Measurements from ENCODE around the gene ACAA1. TPM values are rescaled to one million over a fixed set of nuclear protein-coding genes. Genes with fewer than 3 reads are reported as not detected.
A peak's percentile ranks its signal among the peaks of the same experiment; 100 is the strongest.

The ACAA1 gene
- total and polyA plus RNA-seq, 2 experiments from 2014 or later: 21.4 to 26.6 TPM

DNA sequence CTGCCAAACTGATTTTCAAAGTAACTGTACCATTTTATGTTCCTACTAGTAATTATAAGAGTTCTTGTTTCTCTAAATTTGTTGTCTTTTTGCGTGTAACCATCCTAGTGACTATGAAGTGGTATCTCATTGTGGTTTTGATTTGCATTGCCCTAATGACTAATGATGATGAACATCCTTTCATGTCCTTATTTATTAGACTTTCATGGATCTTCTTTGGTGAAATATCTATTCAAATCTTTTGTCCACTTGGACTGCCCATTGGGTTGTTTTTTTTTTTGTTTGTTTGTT, 32.0 kb upstream of the ACAA1 start:
- no peak overlapping the region for H3K27ac Mint-ChIP-seq

GRCh38 chr3:38168151-38169026, 31.5 kb upstream of the ACAA1 start:
- H3K4me1 ChIP-seq (ENCODE audit: insufficient read depth): peaks cover 21% of the 10 kb centered on the region
- peaks cover 78% of the 10 kb centered on the region for H3K79me2 ChIP-seq (replicated peaks; ENCODE audit: insufficient read depth)
- 0 out of 3 replicates have a peak, but pooled peaks cover 4% of the 10 kb centered on the region for H3K36me3 Mint-ChIP-seq (ENCODE audit: low read depth)
- H3K9me2 ChIP-seq (ENCODE audit: insufficient read depth): no peaks in the 10 kb centered on the region
- H3K9me3 Mint-ChIP-seq: 0 out of 3 replicates have a peak, but pooled peaks cover 2% of the 10 kb centered on the region
- peaks cover 16% of the 10 kb centered on the region for H3K27me3 Mint-ChIP-seq (ENCODE audit: insufficient read depth, low read depth, poor library complexity)
- H3K36me3 ChIP-seq (ENCODE audit: insufficient read depth): no peaks in the 10 kb centered on the region
- no peak overlapping the region for H3K27ac ChIP-seq (ENCODE audit: low read depth)
- H4K20me1 ChIP-seq (replicated peaks; ENCODE audit: insufficient read depth): peaks cover 56% of the 10 kb centered on the region
- DNase-seq (ENCODE audit: low spot score): no peak
- no peak overlapping the region for H3K4me3 Mint-ChIP-seq
- H3K27me3 ChIP-seq (ENCODE audit: insufficient read depth): no peaks in the 10 kb centered on the region
- peaks cover 29% of the 10 kb centered on the region for H3K4me1 Mint-ChIP-seq
- no peak overlapping the region for H2AFZ ChIP-seq
- H3F3A ChIP-seq (replicated peaks; ENCODE audit: low read depth): no peaks in the 10 kb centered on the region
- TF ChIP-seq STAT1 (IDR thresholded peaks at IDR 0.05; ENCODE audit: unreplicated experiment) (no peak), REST (IDR thresholded peaks at IDR 0.05; ENCODE audit: unreplicated experiment) (no peak)
- H3K4me3 ChIP-seq: no peak overlapping the region
- ATAC-seq: no peak
- H3K27ac Mint-ChIP-seq: no peak overlapping the region
- no peak overlapping the region for H3K4me2 ChIP-seq

More for the DNA sequence above, 32.0 kb upstream of the ACAA1 start:
- H3K27me3 ChIP-seq (ENCODE audit: insufficient read depth): no peaks in the 10 kb centered on the region
- no peaks in the 10 kb centered on the region for H3F3A ChIP-seq (replicated peaks; ENCODE audit: low read depth)
- no peak for DNase-seq (ENCODE audit: low spot score)
- H3K9me3 Mint-ChIP-seq: 0 out of 3 replicates have a peak, but pooled peaks cover 2% of the 10 kb centered on the region
- no peak overlapping the region for H3K4me3 Mint-ChIP-seq
- no peak overlapping the region for H2AFZ ChIP-seq
- H3K27ac ChIP-seq (ENCODE audit: low read depth): no peak overlapping the region
- ATAC-seq: no peak
- H3K79me2 ChIP-seq (replicated peaks; ENCODE audit: insufficient read depth): peaks cover 84% of the 10 kb centered on the region
- H3K4me1 ChIP-seq (ENCODE audit: insufficient read depth): peaks cover 27% of the 10 kb centered on the region
- H3K4me2 ChIP-seq: no peak overlapping the region
- H3K36me3 ChIP-seq (ENCODE audit: insufficient read depth): no peaks in the 10 kb centered on the region
- no peaks in the 10 kb centered on the region for H3K9me2 ChIP-seq (ENCODE audit: insufficient read depth)
- no peak overlapping the region for H3K4me3 ChIP-seq
- 0 out of 3 replicates have a peak, but pooled peaks cover 4% of the 10 kb centered on the region for H3K36me3 Mint-ChIP-seq (ENCODE audit: low read depth)
- H4K20me1 ChIP-seq (replicated peaks; ENCODE audit: insufficient read depth): peaks cover 62% of the 10 kb centered on the region
- TF ChIP-seq POLR2AphosphoS5 (IDR thresholded peaks at IDR 0.05; ENCODE audit: low read depth) (no peak), NANOG (IDR thresholded peaks at IDR 0.05; ENCODE audit: borderline replicate concordance) (no peak)
- H3K27me3 Mint-ChIP-seq (ENCODE audit: insufficient read depth, low read depth, poor library complexity): peaks cover 16% of the 10 kb centered on the region
- H3K4me1 Mint-ChIP-seq: peaks cover 34% of the 10 kb centered on the region

DNA sequence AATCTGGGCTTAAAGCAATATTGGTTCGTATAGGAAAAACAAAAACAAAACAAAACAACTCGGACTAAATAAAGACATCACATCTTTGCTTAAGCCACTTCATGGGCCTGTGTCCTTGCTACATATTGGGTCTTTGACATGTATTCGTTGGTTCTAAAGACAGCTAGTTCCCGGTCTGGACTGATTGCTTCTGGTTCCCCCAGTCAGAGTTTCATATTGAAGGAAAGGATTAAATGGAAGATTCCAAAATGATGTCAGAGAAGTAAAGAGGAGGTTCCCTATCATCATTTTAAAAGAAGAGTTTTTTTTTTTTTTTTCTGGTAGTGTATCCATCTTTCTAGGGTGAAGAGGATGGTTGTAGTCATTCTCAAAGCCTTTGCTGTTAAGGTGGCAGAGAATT, 30.7 kb upstream of the ACAA1 start:
- H2AFZ ChIP-seq: no peak overlapping the region
- peaks cover 48% of the 10 kb centered on the region for H4K20me1 ChIP-seq (replicated peaks; ENCODE audit: insufficient read depth)
- TF ChIP-seq, protein P1, sequence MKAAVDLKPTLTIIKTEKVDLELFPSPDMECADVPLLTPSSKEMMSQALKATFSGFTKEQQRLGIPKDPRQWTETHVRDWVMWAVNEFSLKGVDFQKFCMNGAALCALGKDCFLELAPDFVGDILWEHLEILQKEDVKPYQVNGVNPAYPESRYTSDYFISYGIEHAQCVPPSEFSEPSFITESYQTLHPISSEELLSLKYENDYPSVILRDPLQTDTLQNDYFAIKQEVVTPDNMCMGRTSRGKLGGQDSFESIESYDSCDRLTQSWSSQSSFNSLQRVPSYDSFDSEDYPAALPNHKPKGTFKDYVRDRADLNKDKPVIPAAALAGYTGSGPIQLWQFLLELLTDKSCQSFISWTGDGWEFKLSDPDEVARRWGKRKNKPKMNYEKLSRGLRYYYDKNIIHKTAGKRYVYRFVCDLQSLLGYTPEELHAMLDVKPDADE (IDR thresholded peaks at IDR 0.05): no peak
- TF ChIP-seq NANOG (IDR thresholded peaks at IDR 0.05; ENCODE audit: borderline replicate concordance) (no peak), JUNB (IDR thresholded peaks at IDR 0.05; ENCODE audit: unreplicated experiment) (no peak), REST (IDR thresholded peaks at IDR 0.05; ENCODE audit: unreplicated experiment) (no peak), EZH2phosphoT487 (IDR thresholded peaks at IDR 0.05; ENCODE audit: unreplicated experiment) (no peak), ZNF331 (CRISPR knock-in tag; IDR thresholded peaks at IDR 0.05; ENCODE audit: low read depth) (no peak), CREB1 (CRISPR knock-in tag; IDR thresholded peaks at IDR 0.05; ENCODE audit: low read depth) (no peak)

More for the DNA sequence above, 30.7 kb upstream of the ACAA1 start:
- Histone ChIP-seq H3K36me3 (ENCODE audit: insufficient read depth) (no peaks in the 10 kb centered on the region), H3K27me3 (ENCODE audit: insufficient read depth) (no peaks in the 10 kb centered on the region), H3K9me2 (ENCODE audit: insufficient read depth) (no peaks in the 10 kb centered on the region), H3K4me2 (peak overlapping the region; percentile 81), H3F3A (replicated peaks; ENCODE audit: low read depth) (peaks cover 2% of the 10 kb centered on the region; the same call in 1 of the 2 replicates), H3K79me2 (replicated peaks; ENCODE audit: insufficient read depth) (peaks cover 70% of the 10 kb centered on the region), H3K27ac (ENCODE audit: low read depth) (no peak overlapping the region), H3K4me1 (ENCODE audit: insufficient read depth) (peaks cover 13% of the 10 kb centered on the region), H3K4me3 (0 out of 2 replicates have a peak overlapping the region, but pooled peaks have one; percentile 54)
- H3K4me1 Mint-ChIP-seq: peaks cover 25% of the 10 kb centered on the region
- DNase-seq (ENCODE audit: low spot score): no peak
- H3K27me3 Mint-ChIP-seq (ENCODE audit: insufficient read depth, low read depth, poor library complexity): peaks cover 16% of the 10 kb centered on the region
- 0 out of 3 replicates have a peak, but pooled peaks cover 2% of the 10 kb centered on the region for H3K9me3 Mint-ChIP-seq
- H3K4me3 Mint-ChIP-seq: peak overlapping the region; percentile 30; the same call in 2 of the 3 replicates
- no peak for ATAC-seq
- H3K27ac Mint-ChIP-seq: no peak overlapping the region
- H3K36me3 Mint-ChIP-seq (ENCODE audit: low read depth): 0 out of 3 replicates have a peak, but pooled peaks cover 4% of the 10 kb centered on the region

All from GM23338 (cell line).